Endothelial cell (in vitro differentiated cells): ENCODE measurements around the gene METTL26. TPM values are rescaled to one million over a fixed set of nuclear protein-coding genes. Genes with fewer than 3 reads are reported as not detected.

ENCODE experiments used
- DNase-seq: peaks from one replicate; pipeline ENCODE4 v3.0.0; 2021; ENCODE audit warnings: low spot score
- H3K27ac Mint-ChIP-seq: one replicate; pipeline ENCODE4 v1.8.0; 2021; ENCODE audit warnings: mixed read lengths, inconsistent platforms; ENCODE audit not compliant: unreplicated experiment
- H3K27me3 Mint-ChIP-seq: one replicate; pipeline ENCODE4 v1.8.0; 2021; ENCODE audit warnings: mild to moderate bottlenecking, moderate library complexity, mixed read lengths, inconsistent platforms; ENCODE audit not compliant: unreplicated experiment
- H3K36me3 Mint-ChIP-seq: one replicate; pipeline ENCODE4 v1.8.0; 2021; ENCODE audit warnings: mild to moderate bottlenecking, low read depth, mixed read lengths, inconsistent platforms; ENCODE audit not compliant: unreplicated experiment
- H3K4me1 Mint-ChIP-seq: one replicate; pipeline ENCODE4 v1.8.0; 2021; ENCODE audit warnings: mild to moderate bottlenecking, mixed read lengths, inconsistent platforms; ENCODE audit not compliant: unreplicated experiment
- H3K4me3 Mint-ChIP-seq: one replicate; pipeline ENCODE4 v1.8.0; 2021; ENCODE audit warnings: mild to moderate bottlenecking, mixed read lengths, inconsistent platforms; ENCODE audit not compliant: unreplicated experiment
- H3K9me3 Mint-ChIP-seq: one replicate; pipeline ENCODE4 v1.8.0; 2021; ENCODE audit warnings: mixed read lengths, inconsistent platforms; ENCODE audit not compliant: unreplicated experiment
- CTCF ChIP-seq: fragments of 200-600 bp; sonication (generic); IDR thresholded peaks from one replicate; pipeline ENCODE4 v1.5.0; 2021; ENCODE audit warnings: antibody characterized with exemption; ENCODE audit not compliant: unreplicated experiment
- total RNA-seq: library from RNA; stranded (reverse); fragmentation: NEBNext Ultra II Directional; extraction: Animal tissue kit (Norgen Biotek cat#: 25700); gene quantifications from one replicate; pipeline ENCODE4 v1.2.1, GENCODE V29; 2021; ENCODE audit not compliant: unreplicated experiment

Gene METTL26
- total RNA-seq, 1 donor from 2014 or later, result 48.5 TPM

- no peak for TF ChIP-seq CTCF
- Mint-ChIP-seq H3K4me1 (no peaks in the 10 kb centered on the region), H3K27ac (peak overlapping the region; percentile 42), H3K9me3 (no peaks in the 10 kb centered on the region), H3K4me3 (peak overlapping the region; percentile 47), H3K27me3 (peaks cover 10% of the 10 kb centered on the region), H3K36me3 (peaks cover 3% of the 10 kb centered on the region)
- no peak for DNase-seq
Observed at GRCh38 chr16:667113-667779, 31.1 kb upstream of the METTL26 start.

- Mint-ChIP-seq H3K9me3 (no peaks in the 10 kb centered on the region), H3K27me3 (peaks cover 10% of the 10 kb centered on the region), H3K27ac (no peak overlapping the region), H3K4me1 (no peaks in the 10 kb centered on the region), H3K4me3 (no peak overlapping the region), H3K36me3 (peaks cover 3% of the 10 kb centered on the region)
- no peak for TF ChIP-seq CTCF
- no peak for DNase-seq
Observed at GRCh38 chr16:666572-666971, 30.5 kb upstream of the METTL26 start.

GRCh38 chr16:662597-662996 lies 26.5 kb upstream of the METTL26 start:
- Mint-ChIP-seq H3K4me3 (no peak overlapping the region), H3K9me3 (no peaks in the 10 kb centered on the region), H3K36me3 (peaks cover 3% of the 10 kb centered on the region), H3K4me1 (no peaks in the 10 kb centered on the region), H3K27me3 (peaks cover 9% of the 10 kb centered on the region), H3K27ac (no peak overlapping the region)
- TF ChIP-seq CTCF, result no peak
- DNase-seq, result no peak

GRCh38 chr16:662095-662494 lies 26.0 kb upstream of the METTL26 start:
- Mint-ChIP-seq H3K36me3 (peaks cover 3% of the 10 kb centered on the region), H3K9me3 (no peaks in the 10 kb centered on the region), H3K27me3 (peaks cover 9% of the 10 kb centered on the region), H3K27ac (no peak overlapping the region), H3K4me1 (no peaks in the 10 kb centered on the region), H3K4me3 (no peak overlapping the region)
- no peak for TF ChIP-seq CTCF
- DNase-seq, result no peak

- H3K27ac Mint-ChIP-seq, result no peak overlapping the region
- DNase-seq, result no peak
- peaks cover 3% of the 10 kb centered on the region for H3K36me3 Mint-ChIP-seq
- TF ChIP-seq CTCF, result peak; percentile 9
- H3K4me1 Mint-ChIP-seq, result no peaks in the 10 kb centered on the region
- no peak overlapping the region for H3K4me3 Mint-ChIP-seq
- no peaks in the 10 kb centered on the region for H3K9me3 Mint-ChIP-seq
- H3K27me3 Mint-ChIP-seq, result peaks cover 9% of the 10 kb centered on the region
Observed at GRCh38 chr16:661184-661821, 25.2 kb upstream of the METTL26 start.
